Keratinocyte (primary cell): ENCODE measurements around the gene LPIN3. TPM values are rescaled to one million over a fixed set of nuclear protein-coding genes. Genes with fewer than 3 reads are reported as not detected.
A peak's percentile ranks its signal among the peaks of the same experiment; 100 is the strongest.

Experiments
- DNase-seq: peaks from one replicate; pipeline ENCODE4 v3.0.0-alpha.2; 2011; ENCODE audit warnings: low read depth, missing footprints, low spot score
- FAIRE-seq: peaks from 2 replicates; lab custom pipeline; 2011; peaks lifted over from hg19 to GRCh38; lab: Jason Lieb, UNC
- H2AFZ ChIP-seq: 2 replicates; pipeline ENCODE4 v1.6.0; 2012; ENCODE audit warnings: low read length, control low read depth, inconsistent platforms; ENCODE audit not compliant: control insufficient read depth
- H3K27ac ChIP-seq: 2 replicates; pipeline ENCODE4 v1.5.1; 2011; ENCODE audit warnings: low read length; ENCODE audit not compliant: control insufficient read depth, insufficient read depth
- H3K27me3 ChIP-seq: 3 replicates; pipeline ENCODE4 v1.6.0; 2011; ENCODE audit warnings: low read length; ENCODE audit not compliant: control insufficient read depth, insufficient read depth; ENCODE audit errors: extremely low read depth
- H3K36me3 ChIP-seq, 2 experiments: 2 replicates in 1 of 2; 3 replicates in 1 of 2; pipeline ENCODE4 v1.5.1; 2011; ENCODE audit warnings: low read length in 2 of 2, mild to moderate bottlenecking in 1 of 2; ENCODE audit not compliant: control insufficient read depth in 2 of 2, insufficient read depth in 2 of 2; ENCODE audit errors: extremely low read depth in 1 of 2
- H3K4me1 ChIP-seq: 3 replicates; pipeline ENCODE4 v1.5.1; 2011; ENCODE audit warnings: low read length; ENCODE audit not compliant: control insufficient read depth, insufficient read depth; ENCODE audit errors: extremely low read depth
- H3K4me2 ChIP-seq: 3 replicates; pipeline ENCODE4 v1.6.0; 2011; ENCODE audit warnings: low read depth, low read length; ENCODE audit not compliant: control insufficient read depth, insufficient read depth; ENCODE audit errors: extremely low read depth
- H3K4me3 ChIP-seq, 3 experiments: fragments of 200-600 bp in 1 of 3; sonication (generic) in 1 of 3; 2 replicates in 2 of 3; 3 replicates in 1 of 3; pipeline ENCODE4 v1.5.1; 2011 to 2016; ENCODE audit warnings: low read length in 3 of 3, mild to moderate bottlenecking in 3 of 3, control low read depth in 2 of 3, inconsistent platforms in 1 of 3, low read depth in 1 of 3, mixed read lengths in 1 of 3, mixed run types in 1 of 3, moderate library complexity in 1 of 3; ENCODE audit not compliant: control insufficient read depth in 2 of 3, insufficient read depth in 2 of 3; ENCODE audit errors: extremely low read depth in 1 of 3
- H3K79me2 ChIP-seq: 2 replicates; pipeline ENCODE4 v1.6.0; 2012; ENCODE audit warnings: low read length; ENCODE audit not compliant: control insufficient read depth, insufficient read depth
- H3K9ac ChIP-seq: 3 replicates; pipeline ENCODE4 v1.6.0; 2011; ENCODE audit warnings: low read length; ENCODE audit not compliant: control insufficient read depth, insufficient read depth; ENCODE audit errors: extremely low read depth
- H3K9me1 ChIP-seq: 3 replicates; pipeline ENCODE4 v1.6.0; 2011; ENCODE audit warnings: low read length; ENCODE audit not compliant: control insufficient read depth, insufficient read depth; ENCODE audit errors: extremely low read depth
- H3K9me3 ChIP-seq: 2 replicates; pipeline ENCODE4 v1.5.1; 2012; ENCODE audit warnings: low read depth, low read length; ENCODE audit not compliant: control insufficient read depth
- H4K20me1 ChIP-seq: 3 replicates; pipeline ENCODE4 v1.6.0; 2011; ENCODE audit warnings: low read length; ENCODE audit not compliant: control insufficient read depth, insufficient read depth; ENCODE audit errors: extremely low read depth
- EZH2 ChIP-seq: IDR thresholded peaks from one replicate; pipeline ENCODE4 v1.6.1; 2012; ENCODE audit warnings: inconsistent platforms, mild to moderate bottlenecking, low read length, moderate library complexity
- dilution Hi-C: fragments of 300-500 bp; cut with MboI; formaldehyde crosslinking; loops from one replicate; pipeline ENCODE4 v1.7.0; 2020; ENCODE audit warnings: low sequenced_read_pairs; ENCODE audit not compliant: extremely low pct_ligation_motif_present
- polyA plus RNA-seq, 5 experiments: library from polyadenylated mRNA; depleted of rRNA in 3 of 5; stranded (reverse) in 3 of 5; stranded (forward) in 1 of 5; unstranded in 1 of 5; fragments of >200 nt; gene quantifications; 1 replicate in 1 of 5; 2 replicates in 3 of 5; 3 replicates in 1 of 5; pipeline versions ENCODE4 v1.2.1 to v1.2.3, GENCODE V29; 2011 to 2012; ENCODE audit warnings: missing spikeins in 2 of 5, low read depth in 1 of 5, low replicate concordance in 1 of 5
- TF ChIP-seq, protein P1 (sequence below), 3 experiments: IDR thresholded peaks in 1 of 3; conservative IDR thresholded peaks in 1 of 3; optimal IDR thresholded peaks in 1 of 3; 2 replicates in 2 of 3; 3 replicates in 1 of 3; pipeline versions ENCODE3 to v1.5.1; 2011; ENCODE audit warnings: low read length in 3 of 3, mild to moderate bottlenecking in 3 of 3, moderate library complexity in 2 of 3, control low read depth in 1 of 3, inconsistent platforms in 1 of 3; ENCODE audit not compliant: insufficient read depth in 2 of 3; ENCODE audit errors: extremely low read depth in 1 of 3

Gene LPIN3
- polyA plus RNA-seq, 1 donor (not counting 4 experiments of a cell fraction or from before 2014, with no cell fraction given) = 15.6 TPM

DNA sequence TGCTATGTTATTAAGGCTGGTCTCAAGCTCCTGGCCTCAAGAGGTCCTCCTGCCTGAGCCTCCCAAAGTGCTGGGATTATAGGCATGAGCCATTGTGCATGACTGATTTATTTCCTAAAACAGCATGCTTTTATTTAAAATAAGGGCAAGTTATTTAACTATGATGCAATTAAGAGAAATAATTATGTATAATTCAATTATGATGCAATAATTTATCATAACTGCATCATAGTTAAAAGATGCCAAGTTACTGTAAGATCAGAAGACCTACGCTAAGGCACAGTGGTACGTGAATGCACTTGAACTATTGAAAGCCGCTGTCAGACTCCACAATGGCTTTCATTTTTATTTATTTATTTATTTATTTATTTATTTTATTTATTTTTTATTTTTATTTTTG lies 50.3 kb downstream of the LPIN3 start:
- Histone ChIP-seq H3K27ac (no peak overlapping the region), H3K79me2 (no peaks in the 10 kb centered on the region), H3K36me3 (no peaks in the 10 kb centered on the region), H3K9ac (no peak overlapping the region), H3K27me3 (no peaks in the 10 kb centered on the region), H3K4me2 (no peak overlapping the region), H3K9me1 (peaks cover 2% of the 10 kb centered on the region), H3K9me3 (no peaks in the 10 kb centered on the region), H4K20me1 (no peaks in the 10 kb centered on the region), H2AFZ (no peak overlapping the region), H3K4me3 (no peak overlapping the region), H3K4me1 (peaks cover 17% of the 10 kb centered on the region)
- FAIRE-seq = no peak
- TF ChIP-seq EZH2 = no peak
- TF ChIP-seq, protein P1, sequence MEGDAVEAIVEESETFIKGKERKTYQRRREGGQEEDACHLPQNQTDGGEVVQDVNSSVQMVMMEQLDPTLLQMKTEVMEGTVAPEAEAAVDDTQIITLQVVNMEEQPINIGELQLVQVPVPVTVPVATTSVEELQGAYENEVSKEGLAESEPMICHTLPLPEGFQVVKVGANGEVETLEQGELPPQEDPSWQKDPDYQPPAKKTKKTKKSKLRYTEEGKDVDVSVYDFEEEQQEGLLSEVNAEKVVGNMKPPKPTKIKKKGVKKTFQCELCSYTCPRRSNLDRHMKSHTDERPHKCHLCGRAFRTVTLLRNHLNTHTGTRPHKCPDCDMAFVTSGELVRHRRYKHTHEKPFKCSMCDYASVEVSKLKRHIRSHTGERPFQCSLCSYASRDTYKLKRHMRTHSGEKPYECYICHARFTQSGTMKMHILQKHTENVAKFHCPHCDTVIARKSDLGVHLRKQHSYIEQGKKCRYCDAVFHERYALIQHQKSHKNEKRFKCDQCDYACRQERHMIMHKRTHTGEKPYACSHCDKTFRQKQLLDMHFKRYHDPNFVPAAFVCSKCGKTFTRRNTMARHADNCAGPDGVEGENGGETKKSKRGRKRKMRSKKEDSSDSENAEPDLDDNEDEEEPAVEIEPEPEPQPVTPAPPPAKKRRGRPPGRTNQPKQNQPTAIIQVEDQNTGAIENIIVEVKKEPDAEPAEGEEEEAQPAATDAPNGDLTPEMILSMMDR (optimal IDR thresholded peaks at IDR 0.05 in 1 of 3, IDR thresholded peaks at IDR 0.05 in 1 of 3, conservative IDR thresholded peaks at IDR 0.05 in 1 of 3; ENCODE audit: extremely low read depth in 1 of 3, insufficient read depth in 2 of 3, low read length in 3 of 3) = no peak
- no peak for DNase-seq
- dilution Hi-C loops = no loop called here

DNA sequence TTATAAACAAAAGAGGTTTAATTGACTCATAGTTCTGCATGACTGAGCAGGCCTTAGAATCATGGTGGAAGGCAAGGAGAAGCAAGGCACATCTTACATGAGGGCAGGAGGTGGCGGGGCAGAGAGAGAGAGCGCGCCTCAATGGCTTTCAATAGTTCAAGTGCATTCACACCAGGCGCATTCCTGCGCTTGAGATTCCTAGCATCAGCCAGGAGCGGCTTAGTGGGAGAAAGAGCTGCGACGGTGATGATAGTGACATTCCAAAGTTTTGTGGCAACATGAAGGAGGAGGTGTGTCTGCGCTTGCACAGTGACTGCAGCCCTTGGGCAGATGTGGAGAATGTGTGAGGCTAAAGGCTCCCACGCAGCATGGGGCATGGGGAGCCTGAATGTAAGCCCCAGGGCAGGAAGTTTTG lies 51.0 kb downstream of the LPIN3 start:
- Histone ChIP-seq H3K36me3 (no peaks in the 10 kb centered on the region), H3K9me3 (no peaks in the 10 kb centered on the region), H2AFZ (peak overlapping the region; percentile 90), H3K79me2 (no peaks in the 10 kb centered on the region), H3K27me3 (no peaks in the 10 kb centered on the region), H3K4me2 (peak overlapping the region; percentile 78), H3K27ac (peak overlapping the region; percentile 78), H3K4me3 (peak overlapping the region in 2 of 3 experiments; percentile 32 to 33), H4K20me1 (no peaks in the 10 kb centered on the region), H3K9ac (peak overlapping the region; percentile 33), H3K9me1 (peaks cover 2% of the 10 kb centered on the region), H3K4me1 (peaks cover 17% of the 10 kb centered on the region)
- dilution Hi-C loops = no loop called here
- FAIRE-seq (peak; percentile 91), DNase-seq (peak; percentile 63)
- no peak for TF ChIP-seq EZH2
- TF ChIP-seq, protein P1 (optimal IDR thresholded peaks at IDR 0.05 in 1 of 3, IDR thresholded peaks at IDR 0.05 in 1 of 3, conservative IDR thresholded peaks at IDR 0.05 in 1 of 3; ENCODE audit: extremely low read depth in 1 of 3, insufficient read depth in 2 of 3, low read length in 3 of 3) = no peak
